Endothelial cell of umbilical vein (primary cell): ENCODE measurements around the gene ETFRF1. TPM values are rescaled to one million over a fixed set of nuclear protein-coding genes. Genes with fewer than 3 reads are reported as not detected.
A peak's percentile ranks its signal among the peaks of the same experiment; 100 is the strongest.

Experiments
- BruUV-seq: library from RNA; stranded (reverse); fragments of 400-500 nt; replicated peaks from 2 replicates; lab custom pipeline; 2021; lab: Mats Ljungman, UMichigan
- CTCF ChIA-PET: fragments of 300-600, 350-600 bp; sonication (Branson Sonifier 250); formaldehyde crosslinking; loops from one replicate; lab custom pipeline; 2021; ENCODE audit warnings: antibody characterized with exemption, inconsistent platforms; lab: Charles Lee
- POLR2A ChIA-PET: fragments of 300-600, 350-600 bp; sonication (Branson Sonifier 250); formaldehyde crosslinking; loops from one replicate; lab custom pipeline; 2021; ENCODE audit warnings: antibody characterized with exemption, inconsistent platforms; lab: Charles Lee
- DNase-seq: peaks from one replicate; pipeline ENCODE4 v3.0.0-alpha.2; 2011; ENCODE audit warnings: low read depth, low spot score
- FAIRE-seq: peaks from 2 replicates; lab custom pipeline; 2011; peaks lifted over from hg19 to GRCh38; lab: Jason Lieb, UNC
- H2AFZ ChIP-seq: 2 replicates; pipeline ENCODE4 v1.6.0; 2012; ENCODE audit warnings: low read depth, low read length, control low read depth, inconsistent platforms
- H3K27ac ChIP-seq: 2 replicates; pipeline ENCODE4 v1.5.1; 2011; ENCODE audit warnings: low read depth, mild to moderate bottlenecking, control low read depth, low read length, moderate library complexity; ENCODE audit not compliant: insufficient read depth
- H3K27me3 ChIP-seq, 2 experiments: 2 replicates each; pipeline versions ENCODE4 v1.6.0 to v1.6.1; 2011; ENCODE audit warnings: low read length in 2 of 2, mixed read lengths in 1 of 2; ENCODE audit not compliant: control insufficient read depth in 2 of 2, insufficient read depth in 2 of 2
- H3K36me3 ChIP-seq, 2 experiments: 2 replicates in 1 of 2; 3 replicates in 1 of 2; pipeline ENCODE4 v1.5.1; 2011; ENCODE audit warnings: low read length in 2 of 2, mild to moderate bottlenecking in 1 of 2, moderate library complexity in 1 of 2; ENCODE audit not compliant: control insufficient read depth in 2 of 2, insufficient read depth in 2 of 2; ENCODE audit errors: extremely low read depth in 1 of 2
- H3K4me1 ChIP-seq: 3 replicates; pipeline ENCODE4 v1.5.1; 2011; ENCODE audit warnings: mild to moderate bottlenecking, low read length; ENCODE audit not compliant: control insufficient read depth, insufficient read depth; ENCODE audit errors: extremely low read depth
- H3K4me2 ChIP-seq: 2 replicates; pipeline ENCODE4 v1.6.1; 2011; ENCODE audit warnings: low read length, control low read depth, mixed read lengths; ENCODE audit not compliant: insufficient read depth
- H3K4me3 ChIP-seq, 3 experiments: fragments of 200-600 bp in 1 of 3; sonication (generic), shearing (Covaris generic) in 1 of 3; replicated peaks in 1 of 3; 2 replicates each; pipeline ENCODE4 v1.5.1; 2011 to 2016; ENCODE audit warnings: control low read depth in 3 of 3, low read length in 3 of 3, mild to moderate bottlenecking in 2 of 3, inconsistent platforms in 1 of 3, low read depth in 1 of 3, moderate library complexity in 1 of 3; ENCODE audit not compliant: insufficient read depth in 1 of 3
- H3K79me2 ChIP-seq: 2 replicates; pipeline ENCODE4 v1.6.0; 2012; ENCODE audit warnings: low read length, inconsistent platforms; ENCODE audit not compliant: control insufficient read depth, insufficient read depth
- H3K9ac ChIP-seq: replicated peaks from 2 replicates; pipeline ENCODE3; 2011; ENCODE audit warnings: low read length, control low read depth; ENCODE audit not compliant: insufficient read depth; ENCODE audit errors: extremely low read depth
- H3K9me1 ChIP-seq: replicated peaks from 3 replicates; pipeline ENCODE4 v1.6.0; 2011; ENCODE audit warnings: mild to moderate bottlenecking, low read length; ENCODE audit not compliant: control insufficient read depth, insufficient read depth; ENCODE audit errors: extremely low read depth
- H3K9me3 ChIP-seq: replicated peaks from 2 replicates; pipeline ENCODE4 v1.5.1; 2012; ENCODE audit warnings: low read length, inconsistent platforms; ENCODE audit not compliant: control insufficient read depth, insufficient read depth
- H4K20me1 ChIP-seq: replicated peaks from 2 replicates; pipeline ENCODE3; 2011; ENCODE audit warnings: mild to moderate bottlenecking, low read length; ENCODE audit not compliant: control insufficient read depth, insufficient read depth; ENCODE audit errors: extremely low read depth
- CTCF ChIP-seq, 2 donors: IDR thresholded peaks; 1 replicate in 1 of 2; 2 replicates in 1 of 2; pipeline ENCODE4 v1.5.1; 2011; ENCODE audit warnings: low read length in 2 of 2, mild to moderate bottlenecking in 2 of 2, moderate library complexity in 2 of 2, control low read depth in 1 of 2, inconsistent platforms in 1 of 2, low read depth in 1 of 2; ENCODE audit not compliant: insufficient read depth in 1 of 2; ENCODE audit errors: extremely low read depth in 1 of 2
- EZH2 ChIP-seq: IDR thresholded peaks from 2 replicates; pipeline ENCODE4 v1.6.1; 2012; ENCODE audit warnings: borderline replicate concordance, low read depth, mild to moderate bottlenecking, moderate library complexity, low read length, inconsistent platforms; ENCODE audit not compliant: severe bottlenecking
- FOS ChIP-seq: IDR thresholded peaks from 2 replicates; pipeline ENCODE4 v1.6.1; 2011; ENCODE audit warnings: mild to moderate bottlenecking, low read length, moderate library complexity, borderline replicate concordance; ENCODE audit not compliant: insufficient read depth
- JUN ChIP-seq: IDR thresholded peaks from 2 replicates; pipeline ENCODE4 v1.6.1; 2011; ENCODE audit warnings: borderline replicate concordance, low read depth; ENCODE audit not compliant: insufficient read length, insufficient read depth
- MYC ChIP-seq: IDR thresholded peaks from one replicate; pipeline ENCODE4 v1.6.1; 2011; ENCODE audit warnings: mild to moderate bottlenecking, low read depth, low read length
- POLR2AphosphoS5 ChIP-seq: IDR thresholded peaks from 2 replicates; pipeline ENCODE4 v1.6.1; 2012; ENCODE audit warnings: low read depth, mild to moderate bottlenecking, control low read depth, low read length, moderate library complexity; ENCODE audit not compliant: insufficient read depth
- dilution Hi-C: fragments of 300-500 bp; cut with MboI; formaldehyde crosslinking; loops from one replicate; pipeline ENCODE4 v1.15.0; 2019; ENCODE audit warnings: low sequenced_read_pairs; ENCODE audit not compliant: extremely low pct_ligation_motif_present
- intact Hi-C: fragments of 100-400 bp; cut with micrococcal nuclease; formaldehyde crosslinking; loops from one replicate; pipeline ENCODE4 v1.10.0; 2022
- polyA plus RNA-seq, 4 experiments: library from polyadenylated mRNA; depleted of rRNA in 3 of 4; stranded (reverse) in 3 of 4; unstranded in 1 of 4; fragments of >200 nt; gene quantifications; 2 replicates each; pipeline versions ENCODE4 v1.2.1 to v1.2.3, GENCODE V29; 2011 to 2012; ENCODE audit warnings: missing spikeins in 1 of 4
- total RNA-seq: library from RNA; stranded (reverse); gene quantifications from 2 replicates; pipeline ENCODE4 v1.2.3, GENCODE V29; 2021
- TF ChIP-seq, protein P1 (sequence below): IDR thresholded peaks from 2 replicates; pipeline ENCODE4 v1.6.1; 2011; ENCODE audit not compliant: insufficient read depth, insufficient read length

ETFRF1 gene
- total and polyA plus RNA-seq, 2 donors (not counting 3 experiments of a cell fraction or from before 2014, with no cell fraction given): 6.9 to 10.6 TPM

DNA sequence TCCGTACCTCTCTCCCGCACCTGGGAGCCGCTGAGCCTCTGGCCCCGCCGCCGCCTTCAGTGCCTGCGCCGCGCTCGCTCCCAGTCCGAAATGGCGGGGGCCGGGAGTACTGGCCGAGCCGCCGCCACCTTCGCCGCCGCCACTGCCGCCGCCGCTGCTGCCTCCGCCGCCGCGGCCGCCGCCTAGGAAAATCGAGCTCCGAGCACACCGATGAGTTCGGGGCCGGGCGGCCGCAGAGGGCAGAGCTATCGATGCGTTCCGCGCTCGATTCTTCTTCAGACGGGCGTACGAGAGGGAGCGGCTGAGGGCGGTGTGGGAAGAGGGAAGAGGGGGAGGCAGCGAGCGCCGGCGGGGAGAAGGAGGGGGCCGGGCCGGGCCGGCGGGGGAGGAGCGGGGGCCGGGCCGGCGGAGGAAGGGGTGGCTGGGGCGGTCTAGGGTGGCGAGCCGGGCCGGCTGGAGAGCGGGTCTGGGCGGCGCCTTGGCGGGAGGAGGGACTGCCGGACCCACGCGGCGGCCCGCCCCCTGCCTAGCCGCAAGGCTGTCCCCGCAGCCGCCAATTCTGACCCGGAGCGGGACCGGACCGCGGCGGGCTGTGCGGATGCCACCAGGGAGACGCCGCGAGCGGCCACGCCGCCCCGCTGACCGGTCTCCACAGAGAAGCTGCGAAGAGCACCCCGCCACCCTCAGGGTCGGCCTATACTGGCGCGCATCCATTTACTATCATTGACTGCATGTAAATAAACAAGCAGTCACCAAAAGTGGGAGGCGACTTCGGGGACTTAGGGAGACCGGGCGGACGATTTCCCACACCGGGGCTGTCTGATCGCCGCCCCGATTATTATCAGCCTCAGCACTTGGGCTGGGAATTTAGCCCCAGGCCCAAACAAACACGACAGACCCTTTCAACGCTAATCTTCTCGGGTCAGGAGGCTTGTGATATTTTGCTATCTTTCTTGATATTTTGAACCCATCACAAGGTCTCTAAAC, 56.0 kb downstream of the ETFRF1 start, which contains the start of gene KRAS:
Gene KRAS, minus strand, starts transcription at position 186 of the 987 bp plus-strand sequence.
- Histone ChIP-seq H3K4me1 (peaks cover 10% of the 10 kb centered on the region), H3K27me3 (peaks cover 6 to 25% of the 10 kb centered on the region in 2 experiments), H2AFZ (peak within 1 kb of the TSS; percentile 93), H4K20me1 (peaks cover 4% of the 10 kb centered on the region), H3K9me3 (no peaks in the 10 kb centered on the region), H3K9me1 (no peaks in the 10 kb centered on the region), H3K9ac (peak within 1 kb of the TSS; percentile 75), H3K27ac (peak within 1 kb of the TSS; percentile 47), H3K36me3 (no peaks in the 10 kb centered on the region), H3K4me2 (peak within 1 kb of the TSS; percentile 82), H3K79me2 (peaks cover 33% of the 10 kb centered on the region), H3K4me3 (peak within 1 kb of the TSS; percentile 78 to 94 (median 88))
- ChIA-PET POLR2A (interaction anchor here (0.6 to 1.0 kb wide), 8 partner anchors 13 to 749 kb away, joined by 3 to 11 read pairs (median 7); no protein-coding TSS in a partner anchor), CTCF (interaction anchor here (1.0 kb wide), 3 partner anchors 9 to 134 kb away, joined by 4 to 28 read pairs (median 4); no protein-coding TSS in a partner anchor)
- dilution Hi-C loops (no loop called here), intact Hi-C loops (loop anchor here (1.0 to 5.0 kb wide), 2 partner anchors 56 to 76 kb away; partner anchors contain the start of genes DNAI7 and ETFRF1)
- peak; percentile 97 for DNase-seq
- peak; percentile 92 for FAIRE-seq
- TF ChIP-seq, protein P1, sequence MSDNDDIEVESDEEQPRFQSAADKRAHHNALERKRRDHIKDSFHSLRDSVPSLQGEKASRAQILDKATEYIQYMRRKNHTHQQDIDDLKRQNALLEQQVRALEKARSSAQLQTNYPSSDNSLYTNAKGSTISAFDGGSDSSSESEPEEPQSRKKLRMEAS: no peak
- no peak for TF ChIP-seq FOS
- TF ChIP-seq JUN: no peak
- TF ChIP-seq POLR2AphosphoS5: peak; percentile 54
- no peak for TF ChIP-seq CTCF (IDR thresholded peaks at IDR 0.05; ENCODE audit: extremely low read depth in 1 of 2, insufficient read depth in 1 of 2, low read depth in 1 of 2, low read length in 2 of 2)
- no peak for TF ChIP-seq MYC
- no peak for TF ChIP-seq EZH2
- BruUV-seq: TSS peak; percentile 16
